HFFc6 (cell line): Measurements from ENCODE around the gene EPHB1. TPM values are rescaled to one million over a fixed set of nuclear protein-coding genes. Genes with fewer than 3 reads are reported as not detected.

Experiments
- DNase-seq: peaks from one replicate; pipeline ENCODE4 v3.0.0-alpha.2; 2018
- H3K27ac Mint-ChIP-seq: 2 replicates; pipeline ENCODE4 v1.8.0; 2020; ENCODE audit warnings: mild to moderate bottlenecking, mixed read lengths
- H3K27me3 Mint-ChIP-seq: 2 replicates; pipeline ENCODE4 v1.8.0; 2021; ENCODE audit warnings: mild to moderate bottlenecking, moderate library complexity, mixed read lengths; ENCODE audit not compliant: insufficient read depth
- H3K36me3 Mint-ChIP-seq: 2 replicates; pipeline ENCODE4 v1.8.0; 2021; ENCODE audit warnings: low read depth, mixed read lengths
- H3K4me1 Mint-ChIP-seq: 2 replicates; pipeline ENCODE4 v1.8.0; 2020; ENCODE audit warnings: low read depth, mixed read lengths
- H3K4me3 Mint-ChIP-seq: 2 replicates; pipeline ENCODE4 v1.8.0; 2020; ENCODE audit warnings: mild to moderate bottlenecking, moderate library complexity, mixed read lengths
- H3K9me3 Mint-ChIP-seq: 2 replicates; pipeline ENCODE4 v1.8.0; 2020; ENCODE audit warnings: mild to moderate bottlenecking, mixed read lengths
- total RNA-seq, 6 experiments: library from RNA; stranded (reverse); fragmentation: NEBNext Ultra II Directional; extraction: Animal tissue kit (Norgen Biotek cat#: 25700); gene quantifications; 2 replicates in 1 of 6; 3 replicates in 5 of 6; pipeline ENCODE4 v1.2.3, GENCODE V29; 2021
- TF ChIP-seq, protein P1 (sequence below): fragments of 200-600 bp; sonication (generic); IDR thresholded peaks from 2 replicates; pipeline ENCODE4 v1.5.0; 2021; ENCODE audit warnings: antibody characterized with exemption, mild to moderate bottlenecking

EPHB1 gene
- total RNA-seq, 6 experiments from 2014 or later, result 0.88 to 2.6 (median 1.0) TPM

DNA sequence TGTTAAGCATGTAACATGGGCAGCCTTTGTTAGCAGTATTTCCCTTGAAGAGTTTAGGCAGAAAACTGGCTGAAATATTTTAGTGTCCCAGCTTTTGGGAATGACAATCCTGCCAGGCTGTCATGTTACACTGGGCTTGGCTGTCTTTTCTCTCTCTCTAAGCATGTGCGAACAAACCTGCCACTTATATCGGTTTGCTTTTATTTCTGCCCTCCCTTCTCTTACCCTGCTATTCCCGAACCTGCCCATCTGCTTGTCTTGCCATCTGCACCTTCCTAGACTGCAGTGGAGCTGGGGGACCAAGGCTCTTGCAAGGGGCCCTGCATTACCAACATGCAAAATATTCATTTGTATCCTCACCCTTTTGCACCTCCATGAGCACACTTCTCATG, 339.6 kb downstream of the EPHB1 start:
- H3K9me3 Mint-ChIP-seq, result peaks cover 9% of the 10 kb centered on the region; the same call in 1 of the 2 replicates
- no peak overlapping the region for H3K4me3 Mint-ChIP-seq
- no peak overlapping the region for H3K27ac Mint-ChIP-seq
- peaks cover 2% of the 10 kb centered on the region; the same call in 1 of the 2 replicates for H3K27me3 Mint-ChIP-seq
- DNase-seq, result no peak
- no peaks in the 10 kb centered on the region for H3K36me3 Mint-ChIP-seq
- no peaks in the 10 kb centered on the region for H3K4me1 Mint-ChIP-seq
- TF ChIP-seq, protein P1, sequence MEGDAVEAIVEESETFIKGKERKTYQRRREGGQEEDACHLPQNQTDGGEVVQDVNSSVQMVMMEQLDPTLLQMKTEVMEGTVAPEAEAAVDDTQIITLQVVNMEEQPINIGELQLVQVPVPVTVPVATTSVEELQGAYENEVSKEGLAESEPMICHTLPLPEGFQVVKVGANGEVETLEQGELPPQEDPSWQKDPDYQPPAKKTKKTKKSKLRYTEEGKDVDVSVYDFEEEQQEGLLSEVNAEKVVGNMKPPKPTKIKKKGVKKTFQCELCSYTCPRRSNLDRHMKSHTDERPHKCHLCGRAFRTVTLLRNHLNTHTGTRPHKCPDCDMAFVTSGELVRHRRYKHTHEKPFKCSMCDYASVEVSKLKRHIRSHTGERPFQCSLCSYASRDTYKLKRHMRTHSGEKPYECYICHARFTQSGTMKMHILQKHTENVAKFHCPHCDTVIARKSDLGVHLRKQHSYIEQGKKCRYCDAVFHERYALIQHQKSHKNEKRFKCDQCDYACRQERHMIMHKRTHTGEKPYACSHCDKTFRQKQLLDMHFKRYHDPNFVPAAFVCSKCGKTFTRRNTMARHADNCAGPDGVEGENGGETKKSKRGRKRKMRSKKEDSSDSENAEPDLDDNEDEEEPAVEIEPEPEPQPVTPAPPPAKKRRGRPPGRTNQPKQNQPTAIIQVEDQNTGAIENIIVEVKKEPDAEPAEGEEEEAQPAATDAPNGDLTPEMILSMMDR, result no peak

DNA sequence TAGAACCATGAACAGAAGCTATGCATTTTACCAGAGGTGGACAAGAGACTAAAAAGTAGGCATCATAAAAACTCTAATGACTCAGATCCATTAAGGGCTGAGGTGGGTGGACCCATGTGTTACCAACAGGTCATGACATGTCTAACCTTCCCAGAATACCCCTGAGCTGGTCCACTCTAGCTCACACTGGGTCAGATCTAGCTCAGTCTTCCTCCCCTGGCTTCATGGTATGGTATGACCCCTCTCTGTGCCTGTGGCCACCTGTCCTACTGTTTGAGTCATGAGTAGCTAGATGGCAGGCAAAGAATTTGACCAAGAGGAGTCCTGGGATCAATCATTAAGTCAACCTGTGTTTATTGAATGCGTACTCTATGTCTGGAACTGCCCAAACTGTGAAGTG, 340.4 kb downstream of the EPHB1 start:
- Mint-ChIP-seq H3K4me3 (no peak overlapping the region), H3K36me3 (no peaks in the 10 kb centered on the region), H3K9me3 (peaks cover 3% of the 10 kb centered on the region; the same call in 1 of the 2 replicates), H3K27me3 (peaks cover 2% of the 10 kb centered on the region; the same call in 1 of the 2 replicates), H3K27ac (no peak overlapping the region), H3K4me1 (no peaks in the 10 kb centered on the region)
- DNase-seq, result no peak
- TF ChIP-seq, protein P1, result no peak

DNA sequence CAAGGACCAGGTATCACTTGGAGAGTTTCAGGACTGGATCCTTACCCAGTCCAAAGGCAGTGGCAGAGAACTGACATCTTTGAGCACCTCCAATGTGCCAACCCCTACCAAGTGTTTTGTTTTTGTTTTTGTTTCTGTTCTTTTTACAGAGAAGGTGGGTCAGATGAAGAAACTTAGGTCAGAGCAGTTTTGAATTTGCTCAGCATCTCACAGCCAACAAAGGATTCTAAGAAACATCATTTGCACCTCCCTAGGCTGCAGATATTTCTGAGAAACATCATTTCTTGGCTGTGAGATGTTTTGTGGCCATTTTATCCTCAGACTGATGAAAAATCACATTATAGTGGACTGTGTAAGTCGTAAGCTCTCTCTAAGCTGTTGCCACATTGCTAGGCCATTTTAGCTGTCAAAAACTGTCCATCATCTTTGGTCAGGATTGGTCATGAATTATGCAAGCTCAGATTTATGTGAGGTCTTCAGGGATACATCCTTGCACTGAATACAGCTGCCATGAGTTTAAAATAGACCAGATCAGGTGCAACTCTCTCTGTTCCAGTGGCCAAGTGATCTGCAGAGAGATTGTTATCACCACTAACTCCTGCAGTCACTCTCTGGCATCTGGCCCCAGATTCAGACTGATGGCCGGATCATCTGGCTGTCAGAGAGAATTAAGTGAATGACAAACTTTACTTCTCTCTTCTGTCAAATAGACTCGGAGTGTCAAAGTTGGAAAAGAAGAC, 341.5 kb downstream of the EPHB1 start:
- H3K36me3 Mint-ChIP-seq, result no peaks in the 10 kb centered on the region

DNA sequence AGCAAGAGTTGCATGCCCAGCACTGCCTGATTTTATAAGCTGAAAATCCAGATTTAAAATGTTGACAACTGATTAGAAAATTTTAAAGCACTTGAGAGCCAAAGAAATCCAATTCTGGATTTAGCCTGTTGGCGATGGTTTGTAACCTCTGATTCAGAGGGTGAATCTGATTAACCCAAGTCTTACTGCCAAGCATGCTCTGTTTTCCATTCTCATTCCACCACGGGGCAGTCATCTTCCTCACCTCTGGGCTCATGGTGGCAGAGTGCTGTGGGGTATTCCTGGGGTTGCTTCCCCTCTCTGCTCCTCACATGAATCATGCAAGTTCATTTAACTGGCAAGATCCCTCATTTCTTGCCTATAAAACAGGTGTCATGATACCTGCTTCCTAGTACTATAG, 342.2 kb downstream of the EPHB1 start:
- Mint-ChIP-seq H3K36me3 (no peaks in the 10 kb centered on the region), H3K27me3 (peaks cover 2% of the 10 kb centered on the region; the same call in 1 of the 2 replicates), H3K4me1 (no peaks in the 10 kb centered on the region), H3K9me3 (peaks cover 5% of the 10 kb centered on the region), H3K27ac (no peak overlapping the region), H3K4me3 (no peak overlapping the region)
- no peak for DNase-seq
- TF ChIP-seq, protein P1, result no peak

More for the DNA sequence above, 341.5 kb downstream of the EPHB1 start:
- Mint-ChIP-seq H3K4me1 (no peaks in the 10 kb centered on the region), H3K27ac (no peak overlapping the region), H3K9me3 (peaks cover 3% of the 10 kb centered on the region; the same call in 1 of the 2 replicates), H3K27me3 (peaks cover 2% of the 10 kb centered on the region; the same call in 1 of the 2 replicates), H3K4me3 (no peak overlapping the region)
- DNase-seq, result no peak
- TF ChIP-seq, protein P1, result no peak

DNA sequence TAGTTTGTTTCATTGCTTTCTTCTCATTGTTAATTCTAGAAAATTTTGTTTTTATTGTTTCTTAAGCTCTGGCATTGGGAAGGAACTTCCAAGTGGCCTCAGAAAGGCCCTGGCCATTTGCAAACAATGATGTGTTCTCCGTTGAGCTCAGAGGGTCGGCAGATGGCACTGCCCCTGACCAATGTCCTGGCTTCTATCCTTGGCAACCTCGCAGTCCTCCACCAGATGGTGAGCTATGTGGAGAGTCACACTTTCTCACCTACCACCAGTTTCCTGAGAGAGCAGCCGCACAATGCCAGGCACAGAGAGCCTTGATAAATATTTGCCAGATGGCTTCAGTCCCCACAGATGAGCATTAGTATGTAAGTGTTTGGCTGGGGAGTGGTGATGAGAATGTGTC, 343.7 kb downstream of the EPHB1 start:
- Mint-ChIP-seq H3K4me3 (no peak overlapping the region), H3K9me3 (peaks cover 15% of the 10 kb centered on the region), H3K36me3 (no peaks in the 10 kb centered on the region), H3K27me3 (peaks cover 2% of the 10 kb centered on the region; the same call in 1 of the 2 replicates), H3K4me1 (no peaks in the 10 kb centered on the region), H3K27ac (no peak overlapping the region)
- TF ChIP-seq, protein P1, result no peak
- no peak for DNase-seq
